NCI-H748 (cell line): Measurements from ENCODE around the gene ARHGEF28.

Source experiments
- DNase-seq: peaks from one replicate; lab custom pipeline; 2025; ENCODE audit not compliant: unreplicated experiment; lab: John Stamatoyannopoulos, UW

The ARHGEF28 gene

GRCh38 chr5:73774924-73775323 lies 148.9 kb downstream of the ARHGEF28 start:
- no peak for DNase-seq

- no peak for DNase-seq
Observed at GRCh38 chr5:73776405-73776804, 150.4 kb downstream of the ARHGEF28 start.

- DNase-seq, result no peak
Observed at GRCh38 chr5:73777192-73777591, 151.2 kb downstream of the ARHGEF28 start.

GRCh38 chr5:73780302-73781080 lies 154.5 kb downstream of the ARHGEF28 start:
- no peak for DNase-seq

GRCh38 chr5:73781107-73781768 lies 155.2 kb downstream of the ARHGEF28 start:
- DNase-seq, result no peak

- DNase-seq, result peak; percentile 69
Observed at GRCh38 chr5:73783828-73784227, 157.8 kb downstream of the ARHGEF28 start.

GRCh38 chr5:73786043-73786831 lies 160.2 kb downstream of the ARHGEF28 start:
- DNase-seq, result peak; percentile 92

- no peak for DNase-seq
Observed at GRCh38 chr5:73789851-73790281, 163.9 kb downstream of the ARHGEF28 start.

- DNase-seq, result no peak
Observed at GRCh38 chr5:73791389-73791788, 165.4 kb downstream of the ARHGEF28 start.

GRCh38 chr5:73792687-73793320 lies 166.8 kb downstream of the ARHGEF28 start:
- DNase-seq, result peak; percentile 68

GRCh38 chr5:73793911-73794310 lies 167.9 kb downstream of the ARHGEF28 start:
- DNase-seq, result no peak

GRCh38 chr5:73796164-73797131 lies 170.5 kb downstream of the ARHGEF28 start:
- no peak for DNase-seq

- DNase-seq, result no peak
Observed at GRCh38 chr5:73797132-73797510, 171.1 kb downstream of the ARHGEF28 start.

- DNase-seq, result no peak
Observed at GRCh38 chr5:73799401-73799972, 173.5 kb downstream of the ARHGEF28 start.

- no peak for DNase-seq
Observed at GRCh38 chr5:73801686-73802085, 175.7 kb downstream of the ARHGEF28 start.

GRCh38 chr5:73805449-73805848 lies 179.5 kb downstream of the ARHGEF28 start:
- DNase-seq, result no peak

- DNase-seq, result no peak
Observed at GRCh38 chr5:73808911-73809310, 182.9 kb downstream of the ARHGEF28 start.

- DNase-seq, result no peak
Observed at GRCh38 chr5:73810429-73810828, 184.4 kb downstream of the ARHGEF28 start.

- DNase-seq, result no peak
Observed at GRCh38 chr5:73812457-73812856, 186.5 kb downstream of the ARHGEF28 start.
